ENCODE data around the gene SLC30A2.

GRCh38 chr1:26046246-26047095 is 553 bp upstream of the SLC30A2 start:
- no peak for TF ChIP-seq CTCF (IDR thresholded peaks at IDR 0.05)
- no peak for TF ChIP-seq POLR2A (IDR thresholded peaks at IDR 0.05)
- TF ChIP-seq EP300 (IDR thresholded peaks at IDR 0.05; ENCODE audit: low read depth): no peak

Data from transverse colon (tissue), 3 donors.